Measurements from ENCODE around the gene PELO. TPM values are rescaled to one million over a fixed set of nuclear protein-coding genes. Genes with fewer than 3 reads are reported as not detected.

The PELO gene
- total and polyA plus RNA-seq, 3 donors from 2014 or later: 9.0 to 10.6 (median 9.4) TPM

DNA sequence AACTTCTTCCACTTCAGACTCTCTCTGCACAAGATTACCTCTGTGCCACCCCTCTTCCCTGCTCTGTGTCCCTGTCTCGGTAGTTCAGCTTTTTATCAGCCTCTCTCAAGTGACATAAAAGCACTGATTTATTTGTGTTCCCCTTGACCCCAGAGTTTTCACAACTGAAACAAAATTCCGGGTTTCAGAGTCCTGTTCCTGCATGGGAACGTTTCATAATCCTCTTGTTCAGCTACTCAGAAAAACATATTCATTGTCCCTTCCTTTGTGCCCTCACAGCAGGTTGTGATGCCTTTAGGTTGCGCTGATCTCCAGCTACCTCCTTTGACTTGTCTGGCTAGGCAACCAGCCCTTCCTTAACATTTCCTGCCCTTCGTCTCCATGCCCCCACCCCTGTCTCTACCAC, 13.7 kb upstream of the PELO start:
- Histone ChIP-seq H3K9me3 (no peaks in the 10 kb centered on the region), H3K4me3 (no peak overlapping the region), H3K4me1 (no peaks in the 10 kb centered on the region), H3K27ac (no peak overlapping the region), H3K36me3 (ENCODE audit: low read depth, missing control alignments) (no peaks in the 10 kb centered on the region), H3K27me3 (no peaks in the 10 kb centered on the region)
- no peak for TF ChIP-seq POLR2A (IDR thresholded peaks at IDR 0.05)
- TF ChIP-seq, protein P1, sequence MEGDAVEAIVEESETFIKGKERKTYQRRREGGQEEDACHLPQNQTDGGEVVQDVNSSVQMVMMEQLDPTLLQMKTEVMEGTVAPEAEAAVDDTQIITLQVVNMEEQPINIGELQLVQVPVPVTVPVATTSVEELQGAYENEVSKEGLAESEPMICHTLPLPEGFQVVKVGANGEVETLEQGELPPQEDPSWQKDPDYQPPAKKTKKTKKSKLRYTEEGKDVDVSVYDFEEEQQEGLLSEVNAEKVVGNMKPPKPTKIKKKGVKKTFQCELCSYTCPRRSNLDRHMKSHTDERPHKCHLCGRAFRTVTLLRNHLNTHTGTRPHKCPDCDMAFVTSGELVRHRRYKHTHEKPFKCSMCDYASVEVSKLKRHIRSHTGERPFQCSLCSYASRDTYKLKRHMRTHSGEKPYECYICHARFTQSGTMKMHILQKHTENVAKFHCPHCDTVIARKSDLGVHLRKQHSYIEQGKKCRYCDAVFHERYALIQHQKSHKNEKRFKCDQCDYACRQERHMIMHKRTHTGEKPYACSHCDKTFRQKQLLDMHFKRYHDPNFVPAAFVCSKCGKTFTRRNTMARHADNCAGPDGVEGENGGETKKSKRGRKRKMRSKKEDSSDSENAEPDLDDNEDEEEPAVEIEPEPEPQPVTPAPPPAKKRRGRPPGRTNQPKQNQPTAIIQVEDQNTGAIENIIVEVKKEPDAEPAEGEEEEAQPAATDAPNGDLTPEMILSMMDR (IDR thresholded peaks at IDR 0.05): no peak
- intact Hi-C loops (cut with DNase I; ENCODE audit: low total_unique reads): no loop called here
- no peak for DNase-seq
- 48 to 59% methylated on average over 5 of the region's 5 CpGs for WGBS, 2 donors

DNA sequence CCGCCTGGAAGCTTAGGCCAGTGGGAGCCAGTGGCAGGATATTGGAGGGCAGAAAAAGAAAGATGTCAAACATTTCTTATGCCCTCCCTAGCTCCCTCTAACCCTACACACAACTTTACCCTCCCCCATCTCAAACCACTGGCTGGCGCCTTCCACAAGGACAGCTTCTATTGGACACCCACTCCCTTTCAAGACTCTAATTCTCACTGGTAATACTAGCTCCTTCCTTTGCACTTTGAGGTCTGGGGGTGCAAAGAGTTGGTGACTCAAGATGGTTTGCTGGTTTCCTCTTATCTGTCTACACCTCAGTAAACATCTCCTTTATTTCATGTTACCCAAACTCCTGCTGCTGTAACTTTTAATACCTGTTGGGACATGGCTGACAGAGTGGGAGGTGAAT, 11.6 kb upstream of the PELO start:
- H3K4me3 ChIP-seq: no peak overlapping the region
- TF ChIP-seq POLR2A (IDR thresholded peaks at IDR 0.05): no peak
- TF ChIP-seq, protein P1 (IDR thresholded peaks at IDR 0.05): no peak
- no peak overlapping the region for H3K27ac ChIP-seq
- DNase-seq: no peak
- WGBS, 2 donors: 86 to 95% methylated on average over 2 of the region's 2 CpGs
- H3K9me3 ChIP-seq: no peaks in the 10 kb centered on the region
- intact Hi-C loops (cut with DNase I; ENCODE audit: low total_unique reads): no loop called here
- no peaks in the 10 kb centered on the region for H3K36me3 ChIP-seq (ENCODE audit: low read depth, missing control alignments)
- H3K27me3 ChIP-seq: no peaks in the 10 kb centered on the region
- H3K4me1 ChIP-seq: no peaks in the 10 kb centered on the region

DNA sequence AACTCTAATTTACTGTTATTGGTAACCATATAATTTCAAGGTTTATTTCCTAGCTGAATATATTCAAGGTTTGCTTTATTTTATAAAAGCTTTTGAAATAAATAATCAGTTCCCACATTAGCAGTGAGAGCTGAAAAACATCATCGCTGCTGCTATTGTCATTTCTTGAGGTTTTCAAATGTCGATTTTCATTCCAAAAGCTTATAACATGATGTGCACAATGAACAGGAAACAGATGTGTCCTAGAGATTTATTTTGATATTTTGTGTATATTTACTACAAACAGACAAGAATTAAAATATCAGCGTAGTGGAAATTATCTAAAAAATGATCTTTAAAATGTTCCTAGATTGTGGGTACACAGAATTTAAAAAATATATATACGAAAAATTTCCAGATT, 10.5 kb upstream of the PELO start:
- intact Hi-C loops (cut with DNase I; ENCODE audit: low total_unique reads): no loop called here
- 85 to 87% methylated on average over 4 of the region's 4 CpGs for WGBS, 2 donors
- no peaks in the 10 kb centered on the region for H3K9me3 ChIP-seq
- H3K27me3 ChIP-seq: no peaks in the 10 kb centered on the region
- TF ChIP-seq, protein P1 (IDR thresholded peaks at IDR 0.05): no peak
- TF ChIP-seq POLR2A (IDR thresholded peaks at IDR 0.05): no peak
- H3K27ac ChIP-seq: no peak overlapping the region
- H3K4me1 ChIP-seq: no peaks in the 10 kb centered on the region
- H3K4me3 ChIP-seq: no peak overlapping the region
- no peaks in the 10 kb centered on the region for H3K36me3 ChIP-seq (ENCODE audit: low read depth, missing control alignments)
- no peak for DNase-seq

DNA sequence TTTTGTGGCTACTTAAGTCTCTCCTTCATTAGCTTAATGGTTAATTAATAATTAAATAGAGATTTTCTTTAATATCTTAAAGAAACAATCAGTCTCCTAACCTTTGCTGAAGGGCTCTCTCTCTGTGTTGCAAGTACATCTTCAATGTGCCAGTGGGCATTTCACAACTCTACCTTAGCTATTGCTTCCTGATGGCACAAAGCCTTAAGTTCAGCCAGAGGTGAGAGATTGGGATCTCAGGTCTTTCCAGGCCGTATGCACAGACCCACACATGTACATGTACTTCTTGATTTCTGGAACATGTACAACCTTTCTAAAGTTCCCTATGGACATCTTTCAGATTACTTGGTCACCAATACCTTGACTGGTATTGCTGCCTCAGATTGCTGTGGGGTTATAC, 8.9 kb upstream of the PELO start:
- no peak for DNase-seq
- H3K4me3 ChIP-seq: no peak overlapping the region
- no peaks in the 10 kb centered on the region for H3K27me3 ChIP-seq
- H3K4me1 ChIP-seq: no peaks in the 10 kb centered on the region
- no peak overlapping the region for H3K27ac ChIP-seq
- H3K36me3 ChIP-seq (ENCODE audit: low read depth, missing control alignments): no peaks in the 10 kb centered on the region
- intact Hi-C loops (cut with DNase I; ENCODE audit: low total_unique reads): no loop called here
- no peaks in the 10 kb centered on the region for H3K9me3 ChIP-seq
- WGBS, 2 donors: 79 to 86% methylated on average over 1 of the region's 1 CpG
- TF ChIP-seq, protein P1 (IDR thresholded peaks at IDR 0.05): no peak
- no peak for TF ChIP-seq POLR2A (IDR thresholded peaks at IDR 0.05)

DNA sequence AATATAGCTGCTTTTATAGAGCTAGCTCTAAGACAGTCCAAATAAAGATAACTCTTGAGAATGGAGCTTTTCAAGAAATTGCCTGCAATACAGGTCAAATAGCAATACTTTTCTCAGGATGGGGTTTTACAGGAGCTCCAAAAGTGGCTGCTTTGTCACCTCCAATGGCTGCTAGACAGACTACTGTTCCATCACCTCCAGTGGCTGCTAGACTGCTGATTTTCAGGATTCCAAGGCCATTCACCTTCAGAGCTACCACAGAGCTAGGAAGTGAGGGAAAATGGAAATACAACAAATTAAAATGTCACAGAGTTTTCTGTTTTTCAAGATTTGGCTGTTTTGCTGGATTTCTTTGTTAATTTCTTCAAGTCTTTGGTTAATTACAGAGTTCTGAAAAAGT, 8.5 kb upstream of the PELO start:
- H3K4me3 ChIP-seq: no peak overlapping the region
- TF ChIP-seq, protein P1 (IDR thresholded peaks at IDR 0.05): no peak
- TF ChIP-seq POLR2A (IDR thresholded peaks at IDR 0.05): no peak
- H3K4me1 ChIP-seq: no peaks in the 10 kb centered on the region
- no peaks in the 10 kb centered on the region for H3K9me3 ChIP-seq
- no peaks in the 10 kb centered on the region for H3K27me3 ChIP-seq
- no peak for DNase-seq
- intact Hi-C loops (cut with DNase I; ENCODE audit: low total_unique reads): no loop called here
- no peak overlapping the region for H3K27ac ChIP-seq
- H3K36me3 ChIP-seq (ENCODE audit: low read depth, missing control alignments): no peaks in the 10 kb centered on the region

All from testis (tissue), 3 donors.